OCI-LY1 (cell line): ENCODE data around the gene IKZF3.

ENCODE experiments used
- H2AFZ ChIP-seq: fragments of 200-600 bp; sonication (generic), shearing (Covaris generic); 2 replicates; pipeline ENCODE4 v1.6.0; 2014; ENCODE audit warnings: antibody characterized with exemption, mild to moderate bottlenecking, low read length
- H3F3A ChIP-seq: fragments of 200-600 bp; sonication (generic), shearing (Covaris generic); 2 replicates; pipeline ENCODE4 v1.6.0; 2014; ENCODE audit warnings: mild to moderate bottlenecking, antibody characterized with exemption, low read length, moderate library complexity; ENCODE audit not compliant: insufficient read depth
- H3K27ac ChIP-seq: fragments of 200-600 bp; sonication (generic); 2 replicates; pipeline ENCODE4 v1.5.1; 2014; ENCODE audit warnings: low read length, mixed run types, mild to moderate bottlenecking, low read depth; ENCODE audit not compliant: poor library complexity, severe bottlenecking
- H3K27me3 ChIP-seq: fragments of 200-600 bp; sonication (generic); 2 replicates; pipeline ENCODE4 v1.6.0; 2014; ENCODE audit warnings: antibody characterized with exemption, mild to moderate bottlenecking, low read length, moderate library complexity; ENCODE audit not compliant: insufficient read depth
- H3K36me3 ChIP-seq: fragments of 200-600 bp; sonication (generic); 2 replicates; pipeline ENCODE4 v1.6.1; 2014; ENCODE audit warnings: mild to moderate bottlenecking, antibody characterized with exemption, low read length, moderate library complexity, mixed read lengths; ENCODE audit not compliant: insufficient read depth
- H3K4me1 ChIP-seq: fragments of 200-600 bp; sonication (generic); 2 replicates; pipeline ENCODE4 v1.5.1; 2014; ENCODE audit warnings: mild to moderate bottlenecking, low read length, moderate library complexity; ENCODE audit not compliant: insufficient read depth, severe bottlenecking
- H3K4me2 ChIP-seq: fragments of 200-600 bp; sonication (generic), shearing (Covaris generic); 2 replicates; pipeline ENCODE4 v1.6.1; 2014; ENCODE audit warnings: low read length
- H3K4me3 ChIP-seq: fragments of 200-600 bp; sonication (generic); 2 replicates; pipeline ENCODE4 v1.5.1; 2014; ENCODE audit warnings: low read length, low read depth, mild to moderate bottlenecking, mixed read lengths; ENCODE audit not compliant: poor library complexity, severe bottlenecking
- H3K79me2 ChIP-seq: fragments of 200-600 bp; shearing (Covaris generic); 2 replicates; pipeline ENCODE4 v1.6.1; 2016; ENCODE audit warnings: mixed run types, low read length, mixed read lengths; ENCODE audit not compliant: insufficient read depth
- H3K9ac ChIP-seq: fragments of 200-600 bp; sonication (generic), shearing (Covaris generic); 2 replicates; pipeline ENCODE4 v1.6.1; 2014; ENCODE audit warnings: mild to moderate bottlenecking, low read length, mixed read lengths
- H3K9me2 ChIP-seq: fragments of 200-600 bp; sonication (generic), shearing (Covaris generic); 2 replicates; pipeline ENCODE4 v1.6.1; 2014; ENCODE audit warnings: low read depth, mild to moderate bottlenecking, low read length, mixed read lengths
- H3K9me3 ChIP-seq: fragments of 200-600 bp; shearing (Covaris generic); 2 replicates; pipeline ENCODE4 v1.6.1; 2014; ENCODE audit warnings: low read length, mixed read lengths
- H4K20me1 ChIP-seq: fragments of 200-600 bp; sonication (generic), shearing (Covaris generic); 2 replicates; pipeline ENCODE4 v1.6.0; 2016; ENCODE audit warnings: mild to moderate bottlenecking, low read length; ENCODE audit not compliant: insufficient read depth
- CTCF ChIP-seq: fragments of 200-600 bp; sonication (generic), shearing (Covaris generic); IDR thresholded peaks from 2 replicates; pipeline ENCODE4 v1.5.1; 2017; ENCODE audit warnings: mild to moderate bottlenecking, antibody characterized with exemption, low read length, moderate library complexity, mixed read lengths
- EZH2 ChIP-seq: fragments of 200-600 bp; sonication (generic), shearing (Covaris generic); IDR thresholded peaks from 2 replicates; pipeline ENCODE4 v1.8.0; 2017; ENCODE audit warnings: borderline replicate concordance, mixed run types, mild to moderate bottlenecking, antibody characterized with exemption, low read length, moderate library complexity, mixed read lengths

Gene IKZF3

GRCh38 chr17:39872751-39873150, 8.6 kb upstream of the IKZF3 start:
- no peak for TF ChIP-seq CTCF
- no peak for TF ChIP-seq EZH2
- Histone ChIP-seq H3K9ac (no peak overlapping the region), H3K9me3 (no peaks in the 10 kb centered on the region), H3K9me2 (no peaks in the 10 kb centered on the region), H3K36me3 (no peaks in the 10 kb centered on the region), H4K20me1 (no peaks in the 10 kb centered on the region), H2AFZ (no peak overlapping the region), H3F3A (no peaks in the 10 kb centered on the region; the same call in 1 of the 2 replicates), H3K27me3 (no peaks in the 10 kb centered on the region), H3K4me2 (no peak overlapping the region), H3K4me1 (peaks cover 36% of the 10 kb centered on the region), H3K4me3 (no peak overlapping the region), H3K27ac (no peak overlapping the region), H3K79me2 (no peaks in the 10 kb centered on the region)

GRCh38 chr17:39871801-39872200, 7.7 kb upstream of the IKZF3 start:
- no peaks in the 10 kb centered on the region; the same call in 1 of the 2 replicates for H3F3A ChIP-seq
- peak overlapping the region; percentile 74 for H3K27ac ChIP-seq
- H3K9me3 ChIP-seq: no peaks in the 10 kb centered on the region
- no peaks in the 10 kb centered on the region for H3K36me3 ChIP-seq
- peak overlapping the region; percentile 37 for H3K4me2 ChIP-seq
- H3K4me3 ChIP-seq: no peak overlapping the region
- H4K20me1 ChIP-seq: no peaks in the 10 kb centered on the region
- H3K9me2 ChIP-seq: no peaks in the 10 kb centered on the region
- H2AFZ ChIP-seq: peak overlapping the region; percentile 68
- peaks cover 46% of the 10 kb centered on the region for H3K4me1 ChIP-seq
- TF ChIP-seq CTCF (no peak), EZH2 (no peak)
- no peaks in the 10 kb centered on the region for H3K79me2 ChIP-seq
- H3K27me3 ChIP-seq: no peaks in the 10 kb centered on the region
- H3K9ac ChIP-seq: peak overlapping the region; percentile 48; the same call in 1 of the 2 replicates

- H3K4me2 ChIP-seq: peak overlapping the region; percentile 37
- H3K9me2 ChIP-seq: no peaks in the 10 kb centered on the region
- H3K79me2 ChIP-seq: no peaks in the 10 kb centered on the region
- no peaks in the 10 kb centered on the region for H3K27me3 ChIP-seq
- no peak for TF ChIP-seq CTCF
- TF ChIP-seq EZH2: no peak
- peak overlapping the region; percentile 48 for H3K9ac ChIP-seq
- H3K27ac ChIP-seq: peak overlapping the region; percentile 74
- H3F3A ChIP-seq: peaks cover 7% of the 10 kb centered on the region; the same call in 1 of the 2 replicates
- no peaks in the 10 kb centered on the region for H4K20me1 ChIP-seq
- H3K9me3 ChIP-seq: no peaks in the 10 kb centered on the region
- H3K4me1 ChIP-seq: peaks cover 56% of the 10 kb centered on the region
- no peak overlapping the region for H3K4me3 ChIP-seq
- peak overlapping the region; percentile 68 for H2AFZ ChIP-seq
- H3K36me3 ChIP-seq: no peaks in the 10 kb centered on the region
These were observed 6.7 kb upstream of the IKZF3 start for GRCh38 chr17:39870776-39871175.
